ENCODE results near the gene LRTM2. TPM values are rescaled to one million over a fixed set of nuclear protein-coding genes. Genes with fewer than 3 reads are reported as not detected.

LRTM2 gene
- total RNA-seq, 1 experiment from 2014 or later = not detected

DNA sequence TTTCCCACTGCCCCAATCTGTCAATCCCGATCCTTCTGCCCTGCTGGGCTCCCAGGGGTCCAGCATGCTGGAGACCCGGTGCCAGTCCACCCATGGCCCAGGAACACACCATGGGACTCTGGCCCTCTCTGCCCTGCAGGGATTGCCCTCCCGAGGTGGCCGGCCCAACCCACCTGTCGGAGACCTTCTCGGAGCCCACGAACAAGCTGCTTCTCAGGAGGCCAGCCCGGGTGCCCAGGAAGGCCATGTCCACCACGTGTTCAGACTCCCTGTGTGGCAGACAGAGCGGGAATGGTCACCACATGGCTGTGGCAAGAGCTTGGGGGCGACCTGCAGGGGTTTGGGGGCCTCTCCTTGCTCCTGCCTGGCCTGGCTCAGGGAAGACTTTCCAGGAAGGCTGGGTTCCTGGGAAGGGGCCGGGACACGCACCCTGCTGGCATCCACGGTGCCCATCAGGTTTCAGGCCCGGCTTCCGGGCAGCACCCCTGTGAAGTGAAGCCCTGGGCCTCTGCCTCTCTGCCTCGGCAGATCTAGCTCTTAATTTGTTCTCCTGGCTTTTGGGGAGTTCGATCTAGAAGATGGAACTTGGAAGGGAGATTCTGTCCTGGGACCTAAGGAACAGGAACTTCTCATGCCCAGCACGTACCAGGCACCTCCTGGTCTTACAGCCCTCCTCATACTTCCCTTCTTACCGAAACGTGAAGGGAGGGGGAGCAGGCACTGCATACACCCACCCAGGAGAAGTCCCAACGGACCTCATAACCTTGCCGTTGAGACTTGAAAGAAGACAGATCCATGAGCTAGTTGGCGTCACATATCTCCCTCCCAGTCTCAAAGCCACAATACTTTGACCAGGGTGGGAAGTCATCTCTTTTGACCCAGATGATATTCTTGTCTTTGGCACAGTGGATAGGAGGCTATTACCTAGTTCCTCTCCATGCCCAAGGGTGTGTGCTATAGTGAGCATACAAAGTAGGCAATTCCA, 26.3 kb downstream of the LRTM2 start:
- peaks cover 95% of the 10 kb centered on the region for H3K27me3 ChIP-seq (ENCODE audit: insufficient read depth, low read depth)
- no peaks in the 10 kb centered on the region for H3K36me3 ChIP-seq (ENCODE audit: low read depth)
- CTCF ChIA-PET = no interaction called here
- no peak overlapping the region for H3K27ac ChIP-seq
- H4K20me1 ChIP-seq (ENCODE audit: insufficient read depth) = no peaks in the 10 kb centered on the region
- H3K4me2 ChIP-seq = no peak overlapping the region
- no peak overlapping the region for H3K4me3 ChIP-seq
- no peak for DNase-seq
- no peaks in the 10 kb centered on the region for H3F3A ChIP-seq (ENCODE audit: insufficient read depth, low read depth)
- POLR2A ChIA-PET (ENCODE audit: unreplicated experiment) = no interaction called here
- H3K9me3 ChIP-seq (ENCODE audit: insufficient read depth, low read depth) = no peaks in the 10 kb centered on the region
- TF ChIP-seq, protein P1, sequence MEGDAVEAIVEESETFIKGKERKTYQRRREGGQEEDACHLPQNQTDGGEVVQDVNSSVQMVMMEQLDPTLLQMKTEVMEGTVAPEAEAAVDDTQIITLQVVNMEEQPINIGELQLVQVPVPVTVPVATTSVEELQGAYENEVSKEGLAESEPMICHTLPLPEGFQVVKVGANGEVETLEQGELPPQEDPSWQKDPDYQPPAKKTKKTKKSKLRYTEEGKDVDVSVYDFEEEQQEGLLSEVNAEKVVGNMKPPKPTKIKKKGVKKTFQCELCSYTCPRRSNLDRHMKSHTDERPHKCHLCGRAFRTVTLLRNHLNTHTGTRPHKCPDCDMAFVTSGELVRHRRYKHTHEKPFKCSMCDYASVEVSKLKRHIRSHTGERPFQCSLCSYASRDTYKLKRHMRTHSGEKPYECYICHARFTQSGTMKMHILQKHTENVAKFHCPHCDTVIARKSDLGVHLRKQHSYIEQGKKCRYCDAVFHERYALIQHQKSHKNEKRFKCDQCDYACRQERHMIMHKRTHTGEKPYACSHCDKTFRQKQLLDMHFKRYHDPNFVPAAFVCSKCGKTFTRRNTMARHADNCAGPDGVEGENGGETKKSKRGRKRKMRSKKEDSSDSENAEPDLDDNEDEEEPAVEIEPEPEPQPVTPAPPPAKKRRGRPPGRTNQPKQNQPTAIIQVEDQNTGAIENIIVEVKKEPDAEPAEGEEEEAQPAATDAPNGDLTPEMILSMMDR (conservative IDR thresholded peaks at IDR 0.05) = no peak
- TF ChIP-seq EZH2 (IDR thresholded peaks at IDR 0.05; ENCODE audit: low read depth) = no peak
- intact Hi-C loops (cut with micrococcal nuclease; ENCODE audit: unreplicated experiment) = no loop called here
- H3K79me2 ChIP-seq (ENCODE audit: low read depth) = no peaks in the 10 kb centered on the region
- H2AFZ ChIP-seq = no peak overlapping the region
- H3K4me1 ChIP-seq (replicated peaks; ENCODE audit: insufficient read depth) = no peaks in the 10 kb centered on the region
- BruUV-seq (replicated peaks) = no TSS peak
- no peaks in the 10 kb centered on the region for H3K9me2 ChIP-seq (ENCODE audit: insufficient read depth)

DNA sequence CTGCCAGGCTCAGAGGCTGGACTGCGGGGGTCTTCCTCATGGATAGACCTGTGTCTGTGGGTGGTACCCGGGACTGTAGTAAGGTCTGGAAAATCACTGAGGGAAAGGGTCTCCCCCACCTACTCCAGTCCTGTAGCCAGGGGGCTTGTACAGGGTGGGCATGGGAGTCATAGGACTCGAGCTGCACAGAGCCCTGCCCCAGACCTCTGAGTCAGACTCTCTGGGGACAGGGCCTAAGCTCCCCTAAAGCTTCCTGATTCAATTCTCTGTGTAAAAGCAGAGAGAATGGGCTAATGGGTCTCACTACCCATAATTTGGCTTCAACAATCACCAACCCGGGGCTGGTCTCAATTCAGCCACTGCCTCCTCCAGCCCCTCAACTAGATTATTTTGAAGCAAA, 27.0 kb downstream of the LRTM2 start:
- Histone ChIP-seq H3K9me3 (ENCODE audit: insufficient read depth, low read depth) (no peaks in the 10 kb centered on the region), H3K27me3 (ENCODE audit: insufficient read depth, low read depth) (peaks cover 95% of the 10 kb centered on the region), H2AFZ (no peak overlapping the region), H3K36me3 (ENCODE audit: low read depth) (no peaks in the 10 kb centered on the region), H3K9me2 (ENCODE audit: insufficient read depth) (no peaks in the 10 kb centered on the region), H4K20me1 (ENCODE audit: insufficient read depth) (no peaks in the 10 kb centered on the region), H3K4me2 (no peak overlapping the region), H3K4me1 (replicated peaks; ENCODE audit: insufficient read depth) (no peaks in the 10 kb centered on the region), H3K4me3 (no peak overlapping the region), H3K27ac (no peak overlapping the region), H3K79me2 (ENCODE audit: low read depth) (no peaks in the 10 kb centered on the region), H3F3A (ENCODE audit: insufficient read depth, low read depth) (no peaks in the 10 kb centered on the region)
- TF ChIP-seq, protein P1 (conservative IDR thresholded peaks at IDR 0.05) = no peak
- no peak for TF ChIP-seq EZH2 (IDR thresholded peaks at IDR 0.05; ENCODE audit: low read depth)
- DNase-seq = no peak
- BruUV-seq (replicated peaks) = no TSS peak
- ChIA-PET CTCF (no interaction called here), POLR2A (ENCODE audit: unreplicated experiment) (no interaction called here)
- intact Hi-C loops (cut with micrococcal nuclease; ENCODE audit: unreplicated experiment) = no loop called here

DNA sequence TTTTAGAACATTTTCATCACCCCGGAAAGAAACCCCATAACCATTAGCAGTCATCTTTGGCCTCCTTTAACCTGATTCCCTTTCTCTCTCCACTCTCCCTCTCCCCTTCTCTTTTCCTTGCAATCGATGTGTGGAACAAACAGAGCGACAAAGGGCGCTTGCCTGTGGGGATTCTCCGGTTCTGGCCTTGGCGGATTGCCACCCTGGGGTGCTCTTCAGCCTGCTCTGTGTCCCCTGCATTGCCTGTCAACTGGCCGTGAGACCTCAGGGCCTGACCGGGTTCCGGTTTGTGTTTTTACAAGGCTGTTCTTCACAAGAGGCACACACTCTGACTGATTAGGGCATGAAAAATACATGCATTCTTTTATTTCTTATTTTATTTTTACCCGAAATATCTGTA, 27.8 kb downstream of the LRTM2 start:
- Histone ChIP-seq H3K79me2 (ENCODE audit: low read depth) (no peaks in the 10 kb centered on the region), H3K27ac (no peak overlapping the region), H2AFZ (no peak overlapping the region), H3K36me3 (ENCODE audit: low read depth) (no peaks in the 10 kb centered on the region), H3K9me3 (ENCODE audit: insufficient read depth, low read depth) (no peaks in the 10 kb centered on the region), H3K9me2 (ENCODE audit: insufficient read depth) (no peaks in the 10 kb centered on the region), H3K4me2 (no peak overlapping the region), H3F3A (ENCODE audit: insufficient read depth, low read depth) (no peaks in the 10 kb centered on the region), H3K27me3 (ENCODE audit: insufficient read depth, low read depth) (peaks cover 96% of the 10 kb centered on the region), H3K4me1 (replicated peaks; ENCODE audit: insufficient read depth) (no peaks in the 10 kb centered on the region), H4K20me1 (ENCODE audit: insufficient read depth) (no peaks in the 10 kb centered on the region), H3K4me3 (no peak overlapping the region)
- POLR2A ChIA-PET (ENCODE audit: unreplicated experiment) = no interaction called here
- TF ChIP-seq EZH2 (IDR thresholded peaks at IDR 0.05; ENCODE audit: low read depth) = no peak
- TF ChIP-seq, protein P1 (conservative IDR thresholded peaks at IDR 0.05) = no peak
- intact Hi-C loops (cut with micrococcal nuclease; ENCODE audit: unreplicated experiment) = no loop called here
- DNase-seq = no peak
- BruUV-seq (replicated peaks) = no TSS peak
- CTCF ChIA-PET = no interaction called here

Measured in PC-9 (cell line).